HG03159 (cell line): ENCODE measurements around the gene SPATA16.

Experiments
- ATAC-seq: cut with Tn5 transposase; IDR thresholded peaks from one replicate; pipeline ENCODE4 v1.9.1; 2021; ENCODE audit warnings: mild to moderate bottlenecking, moderate library complexity; ENCODE audit not compliant: unreplicated experiment

The SPATA16 gene

GRCh38 chr3:172844428-172844827 lies 296.6 kb downstream of the SPATA16 start:
- no peak for ATAC-seq

DNA sequence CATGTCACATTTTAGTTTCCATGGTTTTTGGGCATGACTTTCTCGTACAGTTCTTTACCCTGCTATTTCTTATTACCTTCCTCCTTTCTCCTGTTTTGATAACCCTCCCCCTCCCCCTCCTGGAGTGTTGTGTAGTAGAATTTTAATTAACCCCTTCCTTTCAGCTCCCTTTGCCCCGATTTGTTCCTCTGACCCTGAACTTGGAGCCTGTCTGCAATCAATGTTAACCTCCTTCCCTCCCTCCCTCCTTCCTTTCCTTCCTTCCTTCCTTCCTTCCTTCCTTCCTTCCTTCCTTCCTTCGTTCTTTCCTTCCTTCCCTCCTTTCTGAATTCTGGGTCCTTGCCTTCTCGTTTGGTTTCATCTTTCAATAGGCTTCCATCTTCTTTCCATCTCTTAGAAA lies 300.1 kb downstream of the SPATA16 start:
- ATAC-seq, result no peak

GRCh38 chr3:172840463-172840862 lies 300.6 kb downstream of the SPATA16 start:
- no peak for ATAC-seq

DNA sequence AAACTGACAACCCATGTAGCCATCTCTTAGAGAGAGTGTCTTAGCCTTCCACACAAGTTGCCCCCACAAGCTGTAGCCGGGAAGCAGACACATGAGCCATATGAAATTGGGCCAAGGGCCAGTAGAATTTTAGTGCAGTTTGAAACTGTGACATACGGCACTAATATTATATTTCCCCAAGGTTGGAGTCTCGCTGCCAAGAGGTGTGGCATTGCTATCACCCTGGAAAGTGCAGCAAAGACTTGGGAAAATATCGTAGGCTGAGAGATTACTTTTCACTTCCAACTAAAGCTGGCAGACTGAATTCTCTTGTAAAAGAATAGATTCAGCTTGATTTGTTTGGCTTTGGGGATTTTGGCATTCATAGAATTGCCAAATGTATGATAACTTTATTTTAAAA lies 301.4 kb downstream of the SPATA16 start:
- ATAC-seq, result no peak
